Right lobe of liver (tissue), 6 donors: Measurements from ENCODE around the gene UBN2. TPM values are rescaled to one million over a fixed set of nuclear protein-coding genes. Genes with fewer than 3 reads are reported as not detected.

Experiments
- ATAC-seq, 4 donors: fragments of 200-7000 bp; cut with Tn5 transposase; one replicate each; pipeline ENCODE4 v1.9.1; 2020; ENCODE audit warnings: mild to moderate bottlenecking in 4 of 4, moderate library complexity in 4 of 4
- DNase-seq, 3 donors: peaks; one replicate each; pipeline ENCODE4 v3.0.0-alpha.2; 2020
- H3K27ac ChIP-seq, 3 donors: fragments of 200-600 bp; one replicate each; pipeline ENCODE4 v1.8.0; 2022
- H3K27me3 ChIP-seq, 2 donors: fragments of 200-600 bp; one replicate each; pipeline ENCODE4 v1.8.0; 2022
- H3K36me3 ChIP-seq, 4 donors: fragments of 200-600 bp; sonication (generic) in 1 of 4; one replicate each; pipeline versions ENCODE4 v1.5.1 to v1.8.0; 2017 to 2022; ENCODE audit warnings: control low read depth in 1 of 4
- H3K4me1 ChIP-seq, 4 donors: fragments of 200-600 bp; sonication (generic) in 1 of 4; one replicate each; pipeline versions ENCODE4 v1.5.1 to v1.8.0; 2017 to 2022; ENCODE audit warnings: control low read depth in 1 of 4
- H3K4me3 ChIP-seq, 3 donors: fragments of 200-600 bp; one replicate each; pipeline ENCODE4 v1.8.0; 2022
- H3K9me3 ChIP-seq, 4 donors: fragments of 200-600 bp; sonication (generic) in 1 of 4; one replicate each; pipeline versions ENCODE4 v1.5.1 to v1.8.0; 2017 to 2022; ENCODE audit warnings: control low read depth in 1 of 4
- POLR2A ChIP-seq: fragments of 450-650 bp; IDR thresholded peaks from one replicate; pipeline ENCODE4 v1.6.1; 2017; ENCODE audit warnings: antibody characterized with exemption, mild to moderate bottlenecking
- WGBS: methylation state at CpG from one replicate; pipeline ENCODE4 v1.1.6; 2018; ENCODE audit warnings: low coverage, low lambda C conversion rate; ENCODE audit not compliant: insufficient coverage; ENCODE audit errors: missing lambda C conversion rate; 5-methylcytosine and 5-hydroxymethylcytosine counted together
- intact Hi-C, 2 donors: fragments of 100-400 bp; cut with DNase I; formaldehyde crosslinking; loops; one replicate each; pipeline versions ENCODE4 v1.11.2 to v1.14.1; 2022
- total RNA-seq, 6 experiments: library from RNA; depleted of rRNA in 2 of 6; stranded (reverse); fragments of >200 nt in 2 of 6; fragmentation: NEBNext Ultra II Directional in 3 of 6; extraction: Animal tissue kit (Norgen Biotek cat#: 25700) in 3 of 6; gene quantifications; one replicate each; pipeline versions ENCODE4 v1.1.0 to v1.2.4, GENCODE V29; 2016 to 2023
- TF ChIP-seq, protein P1 (sequence below), 4 donors: fragments of 200-600 bp in 3 of 4; fragments of 450-650 bp in 1 of 4; IDR thresholded peaks; one replicate each; pipeline versions ENCODE4 v1.5.1 to v1.8.0; 2016 to 2022; ENCODE audit warnings: antibody characterized with exemption in 4 of 4, mild to moderate bottlenecking in 2 of 4
- donor health status: DM: no; HTN: yes; CAD: no.
- donor health status: DM: no; HTN: no; CAD: no.
- donor health status: DM: no; HTN: no; CAD: no.
- donor health status: DM: no; HTN: yes; CAD: no.
- donor health status: DM: no; HTN: yes; CAD: no.

UBN2 gene
- total RNA-seq, 6 experiments from 2014 or later = 4.5 to 12.0 (median 8.1) TPM

DNA sequence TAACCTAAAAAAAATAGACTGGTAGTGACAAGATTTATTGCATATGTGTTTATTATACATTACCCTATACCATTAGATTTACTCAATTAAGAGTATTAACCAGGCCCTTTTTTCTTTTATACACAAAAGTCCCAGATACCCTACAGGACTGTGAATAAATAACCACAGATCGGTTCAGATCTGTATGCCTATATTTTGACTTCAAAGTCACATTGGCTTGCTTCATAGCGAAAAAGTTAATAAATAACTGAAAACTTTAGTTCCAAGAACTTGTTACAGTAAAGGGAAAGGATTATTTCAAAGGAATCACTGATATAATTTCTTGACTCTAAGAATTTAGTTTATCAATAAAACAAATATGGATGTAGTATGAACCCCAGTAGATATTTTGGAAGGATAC is 68.3 kb downstream of the UBN2 start:
- intact Hi-C loops = no loop called here
- Histone ChIP-seq H3K9me3 (no peaks in the 10 kb centered on the region), H3K4me3 (no peak overlapping the region), H3K4me1 (peaks cover 0 to 43% (median 8%) of the 10 kb centered on the region in 4 donors), H3K27ac (no peak overlapping the region), H3K27me3 (no peaks in the 10 kb centered on the region), H3K36me3 (no peaks in the 10 kb centered on the region)
- no peak for DNase-seq
- ATAC-seq = peak; percentile 13 to 63 (median 56)
- TF ChIP-seq, protein P1, sequence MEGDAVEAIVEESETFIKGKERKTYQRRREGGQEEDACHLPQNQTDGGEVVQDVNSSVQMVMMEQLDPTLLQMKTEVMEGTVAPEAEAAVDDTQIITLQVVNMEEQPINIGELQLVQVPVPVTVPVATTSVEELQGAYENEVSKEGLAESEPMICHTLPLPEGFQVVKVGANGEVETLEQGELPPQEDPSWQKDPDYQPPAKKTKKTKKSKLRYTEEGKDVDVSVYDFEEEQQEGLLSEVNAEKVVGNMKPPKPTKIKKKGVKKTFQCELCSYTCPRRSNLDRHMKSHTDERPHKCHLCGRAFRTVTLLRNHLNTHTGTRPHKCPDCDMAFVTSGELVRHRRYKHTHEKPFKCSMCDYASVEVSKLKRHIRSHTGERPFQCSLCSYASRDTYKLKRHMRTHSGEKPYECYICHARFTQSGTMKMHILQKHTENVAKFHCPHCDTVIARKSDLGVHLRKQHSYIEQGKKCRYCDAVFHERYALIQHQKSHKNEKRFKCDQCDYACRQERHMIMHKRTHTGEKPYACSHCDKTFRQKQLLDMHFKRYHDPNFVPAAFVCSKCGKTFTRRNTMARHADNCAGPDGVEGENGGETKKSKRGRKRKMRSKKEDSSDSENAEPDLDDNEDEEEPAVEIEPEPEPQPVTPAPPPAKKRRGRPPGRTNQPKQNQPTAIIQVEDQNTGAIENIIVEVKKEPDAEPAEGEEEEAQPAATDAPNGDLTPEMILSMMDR (IDR thresholded peaks at IDR 0.05) = no peak
- TF ChIP-seq POLR2A = no peak
- WGBS = 24% methylated on average over 2 of the region's 2 CpGs

DNA sequence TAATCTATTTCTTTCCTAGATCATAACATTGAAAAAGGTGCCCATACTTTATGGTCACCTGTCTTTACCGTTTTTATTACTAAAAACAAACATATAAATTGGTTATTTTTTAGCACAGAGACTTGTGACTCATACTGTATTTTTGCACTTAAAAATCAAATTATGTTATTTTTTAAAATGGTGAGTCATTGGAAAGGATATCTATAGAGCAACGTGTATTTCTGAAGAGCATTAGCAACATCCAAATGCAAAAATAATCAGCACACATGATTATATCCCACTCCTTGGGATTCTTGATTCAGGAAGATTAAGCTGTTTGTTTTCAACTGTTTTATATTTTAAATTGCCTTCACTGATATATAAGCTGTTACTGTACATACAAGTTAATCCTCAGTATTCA is 69.4 kb downstream of the UBN2 start:
- ATAC-seq (no peak), DNase-seq (no peak)
- Histone ChIP-seq H3K27me3 (no peaks in the 10 kb centered on the region), H3K4me1 (peaks cover 0 to 36% (median 8%) of the 10 kb centered on the region in 4 donors), H3K4me3 (no peak overlapping the region), H3K9me3 (no peaks in the 10 kb centered on the region), H3K27ac (no peak overlapping the region), H3K36me3 (no peaks in the 10 kb centered on the region)
- 80% methylated on average over 2 of the region's 2 CpGs for WGBS
- intact Hi-C loops = no loop called here
- no peak for TF ChIP-seq POLR2A
- TF ChIP-seq, protein P1 (IDR thresholded peaks at IDR 0.05) = no peak

DNA sequence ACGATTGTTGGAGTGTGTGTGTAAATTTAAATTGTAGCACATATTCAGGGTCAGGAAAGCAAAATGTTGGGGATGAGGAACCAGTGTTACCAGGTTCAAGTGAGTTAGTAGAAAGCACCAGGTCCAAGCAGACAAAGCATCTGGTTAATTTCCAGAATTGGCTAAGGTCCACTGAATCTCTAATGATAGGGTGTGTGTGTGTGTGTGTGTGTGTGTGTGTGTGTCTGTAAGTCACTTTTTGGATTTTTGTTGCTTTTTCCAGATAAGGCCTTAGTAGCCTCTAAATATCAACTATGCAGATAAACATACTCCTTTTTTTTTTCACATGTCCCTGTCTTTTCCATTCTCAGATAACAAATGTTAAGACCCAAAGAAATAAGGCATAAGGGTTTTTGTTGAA is 73.5 kb downstream of the UBN2 start:
- Histone ChIP-seq H3K4me1 (peaks cover 0 to 25% (median 3%) of the 10 kb centered on the region in 4 donors), H3K4me3 (no peak overlapping the region), H3K36me3 (no peaks in the 10 kb centered on the region), H3K27ac (no peak overlapping the region), H3K9me3 (no peaks in the 10 kb centered on the region), H3K27me3 (no peaks in the 10 kb centered on the region)
- ATAC-seq (no peak), DNase-seq (no peak)
- 82% methylated on average over 1 of the region's 1 CpG for WGBS
- TF ChIP-seq POLR2A = no peak
- TF ChIP-seq, protein P1 (IDR thresholded peaks at IDR 0.05) = no peak
- intact Hi-C loops = no loop called here

DNA sequence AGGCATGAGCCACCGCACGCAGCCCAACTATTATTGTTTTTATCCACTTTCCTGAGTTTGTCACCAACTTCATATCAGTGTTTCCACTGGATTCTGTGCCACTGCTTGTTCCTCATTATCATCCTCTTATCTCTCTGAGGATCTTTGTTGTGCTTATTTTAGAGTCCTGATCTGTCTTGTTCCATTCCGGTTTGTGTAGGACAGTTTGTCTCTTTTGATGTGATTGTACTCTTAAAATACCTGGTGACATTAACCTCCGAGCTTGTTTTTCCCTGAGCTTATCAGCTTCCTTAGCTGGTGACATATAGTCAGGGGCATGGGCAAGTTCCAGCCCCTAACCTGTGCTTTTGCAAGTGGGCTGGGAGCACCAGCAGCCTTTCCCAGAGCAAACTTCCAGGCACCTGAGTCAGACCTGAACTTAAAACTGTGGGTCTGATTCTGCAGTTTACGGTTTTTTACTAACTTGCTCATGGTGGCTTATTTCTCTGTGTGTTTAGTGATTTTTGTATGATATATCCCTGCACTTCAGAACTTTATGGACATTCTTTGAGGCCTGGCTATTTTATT is 87.0 kb downstream of the UBN2 start:
- ATAC-seq (no peak), DNase-seq (no peak)
- intact Hi-C loops = no loop called here
- 82% methylated on average over 4 of the region's 5 CpGs for WGBS
- Histone ChIP-seq H3K9me3 (no peaks in the 10 kb centered on the region), H3K27me3 (no peaks in the 10 kb centered on the region), H3K36me3 (no peaks in the 10 kb centered on the region), H3K27ac (no peak overlapping the region), H3K4me1 (no peaks in the 10 kb centered on the region), H3K4me3 (no peak overlapping the region)
- TF ChIP-seq, protein P1 (IDR thresholded peaks at IDR 0.05) = no peak
- TF ChIP-seq POLR2A = no peak
